Measurements from ENCODE around the gene RAD51B.

Gene RAD51B

GRCh38 chr14:68234101-68234905, 414.7 kb downstream of the RAD51B start:
- DNase-seq (ENCODE audit: low read depth in 2 of 2), result no peak

- DNase-seq (ENCODE audit: low read depth in 2 of 2), result no peak
Measured at GRCh38 chr14:68235011-68235410, 415.4 kb downstream of the RAD51B start.

GRCh38 chr14:68236582-68237458, 417.2 kb downstream of the RAD51B start:
- DNase-seq (ENCODE audit: low read depth in 2 of 2), result no peak

- DNase-seq (ENCODE audit: low read depth in 2 of 2), result no peak
Measured at GRCh38 chr14:68238551-68238950, 419.0 kb downstream of the RAD51B start.

GRCh38 chr14:68238976-68239375, 419.4 kb downstream of the RAD51B start:
- no peak for DNase-seq (ENCODE audit: low read depth in 2 of 2)

GRCh38 chr14:68239988-68240771, 420.6 kb downstream of the RAD51B start:
- no peak for DNase-seq (ENCODE audit: low read depth in 2 of 2)

- no peak for DNase-seq (ENCODE audit: low read depth in 2 of 2)
Measured at GRCh38 chr14:68241862-68242487, 422.4 kb downstream of the RAD51B start.

- no peak for DNase-seq (ENCODE audit: low read depth in 2 of 2)
Measured at GRCh38 chr14:68243450-68244010, 424.0 kb downstream of the RAD51B start.

- no peak for DNase-seq (ENCODE audit: low read depth in 2 of 2)
Measured at GRCh38 chr14:68244262-68244980, 424.8 kb downstream of the RAD51B start.

GRCh38 chr14:68245146-68246073, 425.8 kb downstream of the RAD51B start:
- DNase-seq (ENCODE audit: low read depth in 2 of 2), result no peak

GRCh38 chr14:68246074-68246785, 426.7 kb downstream of the RAD51B start:
- DNase-seq (ENCODE audit: low read depth in 2 of 2), result no peak

- no peak for DNase-seq (ENCODE audit: low read depth in 2 of 2)
Measured at GRCh38 chr14:68246786-68247105, 427.2 kb downstream of the RAD51B start.

- no peak for DNase-seq (ENCODE audit: low read depth in 2 of 2)
Measured at GRCh38 chr14:68247274-68247673, 427.7 kb downstream of the RAD51B start.

- no peak for DNase-seq (ENCODE audit: low read depth in 2 of 2)
Measured at GRCh38 chr14:68247676-68248268, 428.2 kb downstream of the RAD51B start.

GRCh38 chr14:68248481-68249255, 429.1 kb downstream of the RAD51B start:
- DNase-seq (ENCODE audit: low read depth in 2 of 2), result no peak

- DNase-seq (ENCODE audit: low read depth in 2 of 2), result no peak
Measured at GRCh38 chr14:68249661-68250451, 430.3 kb downstream of the RAD51B start.
